Adrenal gland (tissue), 12 donors: ENCODE data around the gene CACNA1B. TPM values are rescaled to one million over a fixed set of nuclear protein-coding genes. Genes with fewer than 3 reads are reported as not detected.

Experiments used
- DNase-seq, 7 donors: peaks; one replicate each; pipeline ENCODE4 v3.0.0-alpha.2; 2019 to 2020
- H3K27ac ChIP-seq, 5 donors: fragments of 200-600 bp; sonication (generic) in 4 of 5; 1 replicate in 3 of 5; 2 replicates in 2 of 5; pipeline versions ENCODE4 v1.5.1 to v1.8.0; 2016 to 2020; ENCODE audit warnings: mild to moderate bottlenecking in 1 of 5
- H3K27me3 ChIP-seq: fragments of 200-600 bp; 2 replicates; pipeline ENCODE4 v1.8.0; 2021
- H3K36me3 ChIP-seq, 2 donors: fragments of 200-600 bp; replicated peaks in 1 of 2; 1 replicate in 1 of 2; 2 replicates in 1 of 2; pipeline versions ENCODE4 v1.5.1 to v1.8.0; 2018 to 2022
- H3K4me1 ChIP-seq, 2 donors: fragments of 200-600 bp; replicated peaks in 1 of 2; 1 replicate in 1 of 2; 2 replicates in 1 of 2; pipeline versions ENCODE4 v1.5.1 to v1.8.0; 2018 to 2021
- H3K4me3 ChIP-seq, 4 donors: fragments of 200-600 bp; sonication (generic) in 3 of 4; one replicate each; pipeline ENCODE4 v1.5.1; 2016 to 2018
- H3K9me3 ChIP-seq, 3 donors: fragments of 200-600 bp; sonication (generic) in 1 of 3; replicated peaks in 1 of 3; 1 replicate in 2 of 3; 2 replicates in 1 of 3; pipeline versions ENCODE4 v1.5.1 to v1.8.0; 2016 to 2021
- CTCF ChIP-seq, 6 experiments: fragments of 450-650 bp in 4 of 6; fragments of 200-600 bp in 2 of 6; sonication (generic) in 1 of 6; IDR thresholded peaks; 1 replicate in 5 of 6; 2 replicates in 1 of 6; pipeline versions ENCODE4 v1.5.1 to v1.8.0; 2016 to 2021; ENCODE audit warnings: antibody characterized with exemption in 6 of 6, mild to moderate bottlenecking in 2 of 6, moderate library complexity in 1 of 6
- POLR2A ChIP-seq, 2 donors: fragments of 450-650 bp; IDR thresholded peaks; one replicate each; pipeline ENCODE4 v1.6.1; 2017; ENCODE audit warnings: antibody characterized with exemption in 2 of 2, mild to moderate bottlenecking in 2 of 2, moderate library complexity in 1 of 2
- WGBS, 4 donors: extraction: QIAGEN DNeasy Blood & Tissue Kit in 2 of 4; methylation state at CpG; one replicate each; pipeline versions ENCODE4 v1.1.5 to v1.1.7; 2013 to 2017; 5-methylcytosine and 5-hydroxymethylcytosine counted together
- intact Hi-C, 2 donors: fragments of 100-400 bp; cut with DNase I; formaldehyde crosslinking; loops; one replicate each; pipeline versions ENCODE4 v1.14.1 to v1.15.0; 2022 to 2023
- polyA plus RNA-seq, 3 donors: library from polyadenylated mRNA; stranded (reverse); fragments of 200-250 nt in 2 of 3; fragments of 350-450 nt in 1 of 3; fragmentation: Illumina TruSeq in 1 of 3; extraction: RNeasy Lipid Tissue Mini Kit (QIAGEN cat#74804) in 1 of 3; gene quantifications; one replicate each; pipeline ENCODE4 v1.2.3, GENCODE V29; 2013 to 2014
- total RNA-seq, 9 donors: library from RNA; depleted of rRNA in 4 of 9; stranded (reverse); fragments of >200 nt in 4 of 9; fragments of 120-200 nt in 1 of 9; fragmentation: NEBNext Ultra II Directional in 1 of 9; extraction: Animal tissue kit (Norgen Biotek cat#: 25700) in 1 of 9; gene quantifications; one replicate each; pipeline versions ENCODE4 v1.1.0 to v1.2.4, GENCODE V29; 2013 to 2023
- donor health status: healthy with polysubstance abuse.
- donor health status: Bipolar disorder and iron deficiency.
- donor health status: DM: yes; HTN: yes; CAD: no.
- donor health status: DM: no; HTN: no; CAD: no.
- donor health status: DM: no; HTN: no; CAD: no.
- donor health status: DM: yes; HTN: yes; CAD: no.

Gene CACNA1B
- total and polyA plus RNA-seq, 12 donors = 0.04 to 4.9 (median 1.1) TPM; not detected in 1

- Histone ChIP-seq H3K27ac (no peak overlapping the region), H3K36me3 (peaks cover 0 to 44% of the 10 kb centered on the region in 2 donors), H3K9me3 (no peaks in the 10 kb centered on the region), H3K4me1 (no peaks in the 10 kb centered on the region), H3K27me3 (no peaks in the 10 kb centered on the region), H3K4me3 (no peak overlapping the region)
- TF ChIP-seq POLR2A (IDR thresholded peaks at IDR 0.05) (no peak), CTCF (IDR thresholded peaks at IDR 0.05) (no peak)
- WGBS, 4 donors = 95 to 97% (median 96%) methylated on average over 46 to 66 of the region's 66 CpGs
- no peak for DNase-seq
- intact Hi-C loops = no loop called here
Observed at GRCh38 chr9:137834846-137835546, 42.6 kb upstream of the CACNA1B start.

GRCh38 chr9:137836151-137836830 is 41.3 kb upstream of the CACNA1B start:
- Histone ChIP-seq H3K36me3 (peaks cover 0 to 44% of the 10 kb centered on the region in 2 donors), H3K27me3 (no peaks in the 10 kb centered on the region), H3K4me1 (no peaks in the 10 kb centered on the region), H3K4me3 (no peak overlapping the region), H3K27ac (no peak overlapping the region), H3K9me3 (no peaks in the 10 kb centered on the region)
- intact Hi-C loops = no loop called here
- TF ChIP-seq POLR2A (IDR thresholded peaks at IDR 0.05) (no peak), CTCF (IDR thresholded peaks at IDR 0.05) (no peak)
- no peak for DNase-seq
- 86 to 94% (median 91%) methylated on average over 22 to 28 of the region's 28 CpGs for WGBS, 4 donors

DNA sequence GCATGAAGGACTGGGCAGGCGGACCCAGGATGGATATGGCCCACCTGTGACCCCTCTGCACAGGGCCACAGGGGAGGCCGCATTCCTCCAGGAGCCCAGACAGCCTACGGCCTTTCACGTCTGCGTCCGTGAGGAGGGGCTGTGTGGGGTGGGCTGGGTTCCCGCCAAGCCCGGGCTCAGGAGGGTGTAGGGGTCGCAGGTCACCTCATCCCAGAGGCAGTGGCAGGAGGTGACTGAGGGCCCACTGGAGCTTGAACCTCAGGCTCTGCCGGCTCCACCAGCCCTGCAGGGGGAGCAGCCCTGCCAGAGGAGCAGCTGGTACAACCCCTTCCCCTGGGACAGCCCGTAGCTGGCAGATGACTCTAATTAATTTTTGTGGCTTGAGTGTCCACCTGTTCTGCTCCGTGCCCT is 40.7 kb upstream of the CACNA1B start:
- DNase-seq = no peak

More for the DNA sequence above, 40.7 kb upstream of the CACNA1B start:
- H3K27ac ChIP-seq = no peak overlapping the region
- H3K36me3 ChIP-seq = peaks cover 0 to 44% of the 10 kb centered on the region in 2 donors
- intact Hi-C loops = no loop called here
- 70 to 80% (median 76%) methylated on average over 1 to 12 of the region's 12 CpGs for WGBS, 4 donors
- H3K27me3 ChIP-seq = no peaks in the 10 kb centered on the region
- TF ChIP-seq CTCF (IDR thresholded peaks at IDR 0.05) (no peak), POLR2A (IDR thresholded peaks at IDR 0.05) (no peak)
- no peak overlapping the region for H3K4me3 ChIP-seq
- H3K9me3 ChIP-seq = no peaks in the 10 kb centered on the region
- no peaks in the 10 kb centered on the region for H3K4me1 ChIP-seq
